Testis (tissue), 3 donors: Measurements from ENCODE around the gene KIF26B. TPM values are rescaled to one million over a fixed set of nuclear protein-coding genes. Genes with fewer than 3 reads are reported as not detected.
"Not testable (repeated sequence)": the region's sequence is repeated elsewhere in the genome, so short reads cannot be mapped to it uniquely, and the experiment has no call there.

Source experiments
- DNase-seq: peaks from one replicate; pipeline ENCODE4 v3.0.0-alpha.2; 2019
- H3K27ac ChIP-seq, 2 donors: fragments of 200-600 bp; sonication (generic); one replicate each; pipeline ENCODE4 v1.5.1; 2019
- H3K27me3 ChIP-seq: fragments of 200-600 bp; sonication (generic); one replicate; pipeline ENCODE4 v1.5.1; 2019
- H3K36me3 ChIP-seq: fragments of 200-600 bp; sonication (generic); one replicate; pipeline ENCODE4 v1.5.1; 2017; ENCODE audit warnings: low read depth; ENCODE audit errors: missing control alignments
- H3K4me1 ChIP-seq: fragments of 200-600 bp; sonication (generic); one replicate; pipeline ENCODE4 v1.5.1; 2019
- H3K4me3 ChIP-seq, 2 donors: fragments of 200-600 bp; sonication (generic); one replicate each; pipeline ENCODE4 v1.5.1; 2017 to 2019
- H3K9me3 ChIP-seq: fragments of 200-600 bp; sonication (generic); one replicate; pipeline ENCODE4 v1.5.1; 2017
- CTCF ChIP-seq, 3 experiments: fragments of 450-650 bp in 2 of 3; fragments of 200-600 bp in 1 of 3; sonication (generic) in 1 of 3; IDR thresholded peaks; one replicate each; pipeline ENCODE4 v1.5.1; 2016 to 2019; ENCODE audit warnings: antibody characterized with exemption in 3 of 3, mild to moderate bottlenecking in 2 of 3, moderate library complexity in 1 of 3
- POLR2A ChIP-seq: fragments of 450-650 bp; IDR thresholded peaks from one replicate; pipeline ENCODE4 v1.6.1; 2017; ENCODE audit warnings: antibody characterized with exemption, mild to moderate bottlenecking, moderate library complexity
- WGBS, 2 donors: methylation state at CpG; one replicate each; pipeline ENCODE4 v1.1.5; 2018; 5-methylcytosine and 5-hydroxymethylcytosine counted together
- intact Hi-C: fragments of 100-400 bp; cut with DNase I; formaldehyde crosslinking; loops from one replicate; pipeline ENCODE4 v1.15.1; 2023; ENCODE audit warnings: low total_unique reads
- polyA plus RNA-seq: library from polyadenylated mRNA; stranded (reverse); fragments of 350-450 nt; fragmentation: Illumina TruSeq; extraction: RNeasy Lipid Tissue Mini Kit (QIAGEN cat#74804); gene quantifications from one replicate; pipeline ENCODE4 v1.2.3, GENCODE V29; 2014; ENCODE audit warnings: low read depth, low replicate concordance; ENCODE audit not compliant: insufficient read depth
- total RNA-seq, 2 donors: library from RNA; depleted of rRNA; stranded (reverse); fragments of >200 nt; gene quantifications; one replicate each; pipeline ENCODE4 v1.2.3, GENCODE V29; 2016

KIF26B gene
- total and polyA plus RNA-seq, 3 donors from 2014 or later: 3.0 to 4.8 (median 3.1) TPM

- Histone ChIP-seq H3K4me3 (no peak overlapping the region), H3K36me3 (no peaks in the 10 kb centered on the region), H3K27ac (no peak overlapping the region), H3K9me3 (no peaks in the 10 kb centered on the region), H3K27me3 (no peaks in the 10 kb centered on the region), H3K4me1 (no peaks in the 10 kb centered on the region)
- WGBS, 2 donors: 77 to 78% methylated on average over 13 to 18 of the region's 18 CpGs
- TF ChIP-seq POLR2A: no peak
- TF ChIP-seq CTCF (IDR thresholded peaks at IDR 0.05): no peak
- DNase-seq: no peak
- intact Hi-C loops: no loop called here
These were observed 517.4 kb downstream of the KIF26B start for GRCh38 chr1:245671966-245672767.

GRCh38 chr1:245672836-245673656 lies 518.3 kb downstream of the KIF26B start:
- intact Hi-C loops, H3K36me3 ChIP-seq, H3K4me1 ChIP-seq, H3K9me3 ChIP-seq, H3K27me3 ChIP-seq, H3K27ac ChIP-seq: not testable (repeated sequence)
- H3K4me3 ChIP-seq: peak overlapping the region in 1 of 2 donors; percentile 8
- peak; percentile 36 for DNase-seq
- 55 to 81% methylated on average over 14 to 41 of the region's 41 CpGs for WGBS, 2 donors

- Histone ChIP-seq H3K27me3 (no peaks in the 10 kb centered on the region), H3K4me3 (peak overlapping the region in 1 of 2 donors; percentile 8), H3K4me1 (no peaks in the 10 kb centered on the region), H3K27ac (no peak overlapping the region), H3K9me3 (no peaks in the 10 kb centered on the region), H3K36me3 (no peaks in the 10 kb centered on the region)
- WGBS, 2 donors: 50 to 59% methylated on average over 2 of the region's 2 CpGs
- DNase-seq: no peak
- intact Hi-C loops: no loop called here
- TF ChIP-seq POLR2A (no peak), CTCF (IDR thresholded peaks at IDR 0.05) (no peak)
These were observed 519.2 kb downstream of the KIF26B start for GRCh38 chr1:245673881-245674414.

DNA sequence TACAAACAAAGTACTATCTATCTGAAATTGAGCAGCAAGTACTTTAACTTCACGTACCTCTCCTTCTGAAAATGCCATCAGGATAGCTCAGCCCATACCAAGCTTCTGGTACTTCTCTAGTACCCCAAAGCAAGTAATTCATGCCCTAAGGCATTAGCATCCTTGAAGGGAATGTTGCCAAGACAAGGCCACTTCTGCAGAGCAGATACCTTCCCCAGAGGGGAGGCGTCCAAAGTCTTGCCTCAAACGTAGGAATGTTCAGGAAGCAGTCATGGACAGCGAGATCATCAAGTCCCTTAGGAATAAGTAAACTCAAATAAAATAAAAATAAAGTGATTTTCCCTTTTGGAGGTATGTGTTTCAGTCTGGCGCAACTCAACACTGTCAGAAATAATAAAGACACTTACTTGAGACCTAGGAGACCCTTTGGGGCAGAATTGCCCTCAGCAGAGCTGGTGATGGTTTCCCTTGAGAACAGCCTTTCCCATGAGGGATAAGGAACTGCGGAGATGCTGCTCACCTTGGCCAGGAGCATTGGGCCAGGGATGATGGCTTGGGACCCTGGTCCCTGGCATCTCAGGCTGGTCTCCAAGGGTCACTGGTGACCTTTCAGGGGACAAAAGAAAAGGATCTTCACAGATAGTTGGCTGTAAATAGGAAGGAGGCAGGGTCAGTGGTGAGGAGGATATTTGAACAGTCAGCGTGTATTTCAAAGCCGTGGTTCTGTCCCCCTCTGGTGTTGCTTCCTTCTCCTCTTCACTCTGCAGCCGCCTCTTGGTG lies 522.9 kb downstream of the KIF26B start:
- H3K27me3 ChIP-seq: no peaks in the 10 kb centered on the region
- no peaks in the 10 kb centered on the region for H3K4me1 ChIP-seq
- intact Hi-C loops: no loop called here
- TF ChIP-seq POLR2A: no peak
- TF ChIP-seq CTCF (IDR thresholded peaks at IDR 0.05): no peak
- H3K36me3 ChIP-seq: no peaks in the 10 kb centered on the region
- 71 to 89% methylated on average over 9 of the region's 9 CpGs for WGBS, 2 donors
- DNase-seq: no peak
- no peak overlapping the region for H3K27ac ChIP-seq
- H3K4me3 ChIP-seq: no peak overlapping the region
- H3K9me3 ChIP-seq: no peaks in the 10 kb centered on the region
